GM12878 (cell line): ENCODE measurements around the gene DOLPP1. TPM values are rescaled to one million over a fixed set of nuclear protein-coding genes. Genes with fewer than 3 reads are reported as not detected.

ENCODE experiments used
- ATAC-seq: fragments of 200-7000 bp; cut with Tn5 transposase; 3 replicates; pipeline ENCODE4 v1.9.1; 2020; ENCODE audit warnings: mild to moderate bottlenecking, moderate library complexity
- BruUV-seq: library from RNA; stranded (reverse); fragments of 400-500 nt; replicated peaks from 2 replicates; lab custom pipeline; 2021; lab: Mats Ljungman, UMichigan
- CTCF ChIA-PET: fragments of 300-600 bp; sonication (Branson Sonifier 250); formaldehyde crosslinking; extraction: SDS; loops from one replicate; lab custom pipeline; 2021; ENCODE audit warnings: inconsistent platforms; lab: Yijun Ruan, JAX
- POLR2A ChIA-PET: fragments of 350-600 bp; formaldehyde crosslinking; extraction: SDS; loops from one replicate; lab custom pipeline; 2021; ENCODE audit warnings: inconsistent platforms; lab: Charles Lee
- RAD21 ChIA-PET: fragments of 300-600 bp; sonication (Branson Sonifier 250); formaldehyde crosslinking; loops from one replicate; lab custom pipeline; 2023; ENCODE audit warnings: antibody characterized with exemption; ENCODE audit not compliant: unreplicated experiment; lab: Charles Lee
- SMC1A ChIA-PET: fragments of 300-600 bp; sonication (Branson Sonifier 250); formaldehyde crosslinking; loops from one replicate; lab custom pipeline; 2023; ENCODE audit not compliant: unreplicated experiment, uncharacterized antibody; lab: Charles Lee
- DNase-seq: peaks from one replicate; pipeline ENCODE4 v3.0.0-alpha.2; 2011; ENCODE audit warnings: low read depth, low spot score
- FAIRE-seq: peaks from 3 replicates; lab custom pipeline; 2011; peaks lifted over from hg19 to GRCh38; lab: Jason Lieb, UNC
- H2AFZ ChIP-seq: 2 replicates; pipeline ENCODE4 v1.6.0; 2011; ENCODE audit warnings: low read depth, low read length, control low read depth; ENCODE audit not compliant: control insufficient read depth
- H3K27ac ChIP-seq: 2 replicates; pipeline ENCODE4 v1.5.1; 2011; ENCODE audit warnings: control low read depth; ENCODE audit not compliant: control insufficient read depth, insufficient read depth
- H3K27me3 ChIP-seq, 2 experiments: replicated peaks in 1 of 2; 2 replicates each; pipeline versions ENCODE4 v1.6.0 to v1.6.1; 2011; ENCODE audit warnings: low read length in 1 of 2; ENCODE audit not compliant: control insufficient read depth in 2 of 2, insufficient read depth in 2 of 2
- H3K36me3 ChIP-seq, 2 experiments: 2 replicates each; pipeline ENCODE4 v1.5.1; 2011; ENCODE audit warnings: low read length in 1 of 2; ENCODE audit not compliant: control insufficient read depth in 2 of 2, insufficient read depth in 2 of 2
- H3K4me1 ChIP-seq: 2 replicates; pipeline ENCODE4 v1.6.1; 2011; ENCODE audit warnings: mild to moderate bottlenecking, low read length, moderate library complexity, mixed read lengths; ENCODE audit not compliant: control insufficient read depth, insufficient read depth
- H3K4me2 ChIP-seq: 2 replicates; pipeline ENCODE4 v1.6.0; 2011; ENCODE audit warnings: control low read depth; ENCODE audit not compliant: control insufficient read depth, insufficient read depth
- H3K4me3 ChIP-seq: fragments of 200-600 bp; sonication (generic); 2 replicates; pipeline ENCODE4 v1.5.1; 2016
- H3K79me2 ChIP-seq: 2 replicates; pipeline ENCODE4 v1.6.0; 2011; ENCODE audit warnings: low read length; ENCODE audit not compliant: control insufficient read depth, insufficient read depth
- H3K9ac ChIP-seq: 2 replicates; pipeline ENCODE4 v1.8.0; 2011; ENCODE audit warnings: low read length, control low read depth, mixed read lengths; ENCODE audit not compliant: control insufficient read depth, insufficient read depth
- H3K9me3 ChIP-seq: replicated peaks from 3 replicates; pipeline ENCODE4 v1.5.1; 2011; ENCODE audit warnings: mild to moderate bottlenecking, low read length; ENCODE audit not compliant: control insufficient read depth, insufficient read depth
- H4K20me1 ChIP-seq: 2 replicates; pipeline ENCODE4 v1.6.0; 2011; ENCODE audit not compliant: control insufficient read depth, insufficient read depth
- BRCA1 ChIP-seq: IDR thresholded peaks from 2 replicates; pipeline ENCODE4 v1.6.1; 2011; ENCODE audit warnings: low read depth, low read length, improper control_type of control experiment
- HCFC1 ChIP-seq: fragments of 150-350 bp; IDR thresholded peaks from 2 replicates; pipeline ENCODE4 v1.6.1; 2014; ENCODE audit warnings: low read length
- ZSCAN29 ChIP-seq: fragments of 450-650 bp; IDR thresholded peaks from 2 replicates; pipeline ENCODE4 v1.6.1; 2017; ENCODE audit warnings: mild to moderate bottlenecking, moderate library complexity
- WGBS: methylation state at CpG from one replicate; pipeline ENCODE4 v1.1.6; 2016; ENCODE audit warnings: low lambda C conversion rate; ENCODE audit not compliant: insufficient replicate concordance, insufficient coverage; ENCODE audit errors: missing lambda C conversion rate; 5-methylcytosine and 5-hydroxymethylcytosine counted together
- in situ Hi-C: fragments of 300-500 bp; cut with MboI; formaldehyde crosslinking; loops from 9 replicates; pipeline ENCODE4 v1.14.3; 2018; ENCODE audit warnings: mixed read lengths
- intact Hi-C: fragments of 100-400 bp; cut with micrococcal nuclease; formaldehyde crosslinking; loops from one replicate; pipeline ENCODE4 v1.14.2; 2022; ENCODE audit not compliant: unreplicated experiment
- polyA plus RNA-seq, 11 experiments: library from polyadenylated mRNA; depleted of rRNA in 4 of 11; unstranded in 6 of 11; stranded (reverse) in 5 of 11; fragments of >200 nt; fragmentation: Nextera tagmentation in 4 of 11; fragmentation: Illumina TruSeq in 1 of 11; extraction: Ambion mirVana in 4 of 11; extraction: Trizol in 1 of 11; gene quantifications; 1 replicate in 1 of 11; 2 replicates in 10 of 11; pipeline versions ENCODE4 v1.2.1 to v1.2.3, GENCODE V29; 2011 to 2016; ENCODE audit warnings: inconsistent platforms in 2 of 11, missing spikeins in 2 of 11, low read depth in 1 of 11
- total RNA-seq, 4 experiments: library from RNA; depleted of rRNA in 3 of 4; stranded (reverse); fragments of >200 nt in 3 of 4; fragmentation: Illumina TruSeq in 1 of 4; extraction: Trizol in 1 of 4; gene quantifications; 2 replicates each; pipeline versions ENCODE4 v1.2.1 to v1.2.3, GENCODE V29; 2013 to 2021

Gene DOLPP1
- total and polyA plus RNA-seq, 10 of the 15 experiments (the other 5 are each of a cell fraction or from before 2014, with no cell fraction given), result 0.76 to 19.9 (median 13.4) TPM

DNA sequence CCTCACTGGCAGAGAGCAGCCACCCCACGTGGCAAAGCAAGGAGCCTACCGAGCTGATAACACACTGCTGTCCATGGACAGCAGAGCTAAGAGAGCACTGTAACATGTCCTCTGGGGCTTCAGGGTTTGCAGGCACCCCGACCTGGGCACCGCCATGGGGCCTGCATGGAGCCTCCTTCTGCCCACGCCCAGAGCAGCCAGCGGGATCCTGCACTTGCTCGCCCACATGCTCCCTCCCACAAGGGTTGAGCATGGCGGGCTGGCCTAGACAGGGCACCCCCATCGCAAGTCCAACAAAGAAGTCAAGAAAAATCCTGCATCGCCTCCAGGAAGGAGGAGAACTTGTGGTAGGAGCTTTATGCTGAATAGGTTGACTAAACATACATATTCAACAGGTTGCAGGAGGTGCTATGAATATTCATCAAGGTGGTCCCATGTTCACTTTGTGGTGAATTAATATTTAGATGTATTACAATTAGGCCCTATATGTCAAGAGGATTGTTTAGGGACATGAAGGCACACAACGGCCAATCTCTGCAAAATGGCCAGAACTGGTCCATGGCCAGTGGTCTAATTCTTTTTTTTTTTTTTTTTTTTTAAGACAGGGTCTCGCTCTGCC lies 48.3 kb upstream of the DOLPP1 start:
- FAIRE-seq, result no peak
- ChIA-PET POLR2A (no interaction called here), RAD21 (no interaction called here), CTCF (no interaction called here), SMC1A (no interaction called here)
- no peak for ATAC-seq
- TF ChIP-seq ZSCAN29 (no peak), HCFC1 (no peak)
- Histone ChIP-seq H3K4me3 (no peak overlapping the region), H2AFZ (no peak overlapping the region), H3K9me3 (no peaks in the 10 kb centered on the region), H3K4me1 (peaks cover 9% of the 10 kb centered on the region), H4K20me1 (no peaks in the 10 kb centered on the region), H3K79me2 (peaks cover 12% of the 10 kb centered on the region), H3K27me3 (no peaks in the 10 kb centered on the region), H3K4me2 (no peak overlapping the region), H3K27ac (no peak overlapping the region), H3K36me3 (no peaks in the 10 kb centered on the region), H3K9ac (no peak overlapping the region)
- BruUV-seq, result no TSS peak
- in situ Hi-C loops, result no loop called here
- DNase-seq, result no peak
- 50% methylated on average over 12 of the region's 12 CpGs for WGBS
- intact Hi-C loops, result no loop called here

DNA sequence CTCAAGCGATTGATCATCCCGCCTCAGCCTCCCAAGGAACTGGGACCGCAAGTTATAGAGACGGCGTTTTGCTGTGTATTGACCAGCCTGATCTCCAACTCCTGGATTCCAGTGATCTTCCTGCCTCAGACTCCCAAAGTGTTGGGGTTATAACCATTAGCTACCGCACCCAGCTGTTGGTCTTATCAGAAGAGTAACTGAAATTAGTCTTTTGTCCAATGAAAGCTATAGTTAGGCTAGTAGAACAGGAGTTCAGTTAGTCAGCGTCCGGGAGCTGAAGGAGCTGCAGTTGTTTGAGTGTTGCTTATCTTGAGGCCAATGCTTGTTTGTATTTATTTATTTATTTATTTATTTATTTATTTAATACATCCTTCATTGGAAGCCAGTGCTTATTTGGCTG lies 47.7 kb upstream of the DOLPP1 start:
- 87% methylated on average over 8 of the region's 8 CpGs for WGBS
- intact Hi-C loops, result no loop called here
- POLR2A ChIA-PET, result no interaction called here

More for the DNA sequence above, 47.7 kb upstream of the DOLPP1 start:
- Histone ChIP-seq H3K4me3 (no peak overlapping the region), H3K27ac (no peak overlapping the region), H3K4me2 (no peak overlapping the region), H3K9me3 (no peaks in the 10 kb centered on the region), H3K27me3 (no peaks in the 10 kb centered on the region), H3K36me3 (no peaks in the 10 kb centered on the region), H2AFZ (no peak overlapping the region), H3K4me1 (peaks cover 14% of the 10 kb centered on the region), H3K9ac (no peak overlapping the region), H4K20me1 (no peaks in the 10 kb centered on the region), H3K79me2 (peaks cover 14% of the 10 kb centered on the region)
- in situ Hi-C loops, result no loop called here
- SMC1A ChIA-PET, result no interaction called here
- no TSS peak for BruUV-seq
- CTCF ChIA-PET, result no interaction called here
- FAIRE-seq (no peak), DNase-seq (no peak), ATAC-seq (no peak)
- no peak for TF ChIP-seq HCFC1
- no peak for TF ChIP-seq BRCA1
- RAD21 ChIA-PET, result interaction anchor here (0.7 kb wide), 1 partner anchor 12 kb away, joined by 3 read pairs; no protein-coding TSS in a partner anchor
